ENCODE data around the gene TMEM33.

GRCh38 chr4:41994461-41994985 is 59.3 kb downstream of the TMEM33 start:
- TF ChIP-seq JUN (IDR thresholded peaks at IDR 0.05; ENCODE audit: low read depth, low read length), result no peak
- no peak for TF ChIP-seq POLR2AphosphoS5 (IDR thresholded peaks at IDR 0.05; ENCODE audit: low read depth, low read length)
- TF ChIP-seq CTCF (IDR thresholded peaks at IDR 0.05; ENCODE audit: control extremely low read depth in 1 of 3, insufficient read depth in 1 of 3, low read depth in 1 of 3, low read length in 3 of 3), result no peak
- TF ChIP-seq BACH1 (IDR thresholded peaks at IDR 0.05; ENCODE audit: low read length), result no peak
- TF ChIP-seq SUZ12 (IDR thresholded peaks at IDR 0.05; ENCODE audit: low read length), result no peak
- TF ChIP-seq E2F6 (IDR thresholded peaks at IDR 0.05), result no peak

Measured in H1 (cell line).